HCT116 (cell line): ENCODE results near the gene SCPEP1.

Source experiments
- CBX3 ChIP-seq: IDR thresholded peaks from 2 replicates; pipeline ENCODE4 v1.6.1; 2012; ENCODE audit warnings: low read depth
- EGR1 ChIP-seq: IDR thresholded peaks from 2 replicates; pipeline ENCODE4 v1.6.1; 2012; ENCODE audit warnings: low read depth
- EZH2phosphoT487 ChIP-seq: fragments of 200-600 bp; IDR thresholded peaks from 2 replicates; pipeline ENCODE4 v1.6.1; 2018; ENCODE audit warnings: antibody characterized with exemption, borderline replicate concordance
- POLR2A ChIP-seq: IDR thresholded peaks from 2 replicates; pipeline ENCODE4 v1.7.0; 2011; ENCODE audit warnings: borderline replicate concordance; ENCODE audit not compliant: insufficient read depth, insufficient read length; ENCODE audit errors: extremely low read depth
- POLR2AphosphoS5 ChIP-seq: IDR thresholded peaks from 2 replicates; pipeline ENCODE4 v1.6.1; 2011; ENCODE audit warnings: mild to moderate bottlenecking, low read depth, low read length, moderate library complexity
- RAD21 ChIP-seq: IDR thresholded peaks from 2 replicates; pipeline ENCODE4 v1.6.1; 2012; ENCODE audit warnings: low read depth, mild to moderate bottlenecking
- TCF7L2 ChIP-seq: IDR thresholded peaks from 2 replicates; pipeline ENCODE4 v1.7.0; 2011; ENCODE audit warnings: borderline replicate concordance, inconsistent platforms; ENCODE audit not compliant: insufficient read depth, insufficient read length; ENCODE audit errors: extremely low read depth
- TF ChIP-seq, protein P1 (sequence below): IDR thresholded peaks from 2 replicates; pipeline ENCODE4 v1.6.1; 2012; ENCODE audit warnings: low read depth
- TF ChIP-seq, protein P2 (sequence below), 3 experiments: fragments of 200-600 bp in 1 of 3; sonication (generic) in 1 of 3; IDR thresholded peaks in 2 of 3; conservative IDR thresholded peaks in 1 of 3; 2 replicates each; pipeline ENCODE4 v1.5.1; 2012 to 2017; ENCODE audit warnings: low read depth in 2 of 3, low read length in 2 of 3, antibody characterized with exemption in 1 of 3, borderline replicate concordance in 1 of 3, control low read depth in 1 of 3, mild to moderate bottlenecking in 1 of 3, mixed read lengths in 1 of 3, mixed run types in 1 of 3, moderate library complexity in 1 of 3; ENCODE audit not compliant: insufficient read depth in 1 of 3
- TF ChIP-seq, protein P3 (sequence below): IDR thresholded peaks from 2 replicates; pipeline ENCODE4 v1.6.1; 2011; ENCODE audit warnings: mild to moderate bottlenecking, low read length, moderate library complexity; ENCODE audit not compliant: insufficient replicate concordance; ENCODE audit errors: extremely low read depth

DNA sequence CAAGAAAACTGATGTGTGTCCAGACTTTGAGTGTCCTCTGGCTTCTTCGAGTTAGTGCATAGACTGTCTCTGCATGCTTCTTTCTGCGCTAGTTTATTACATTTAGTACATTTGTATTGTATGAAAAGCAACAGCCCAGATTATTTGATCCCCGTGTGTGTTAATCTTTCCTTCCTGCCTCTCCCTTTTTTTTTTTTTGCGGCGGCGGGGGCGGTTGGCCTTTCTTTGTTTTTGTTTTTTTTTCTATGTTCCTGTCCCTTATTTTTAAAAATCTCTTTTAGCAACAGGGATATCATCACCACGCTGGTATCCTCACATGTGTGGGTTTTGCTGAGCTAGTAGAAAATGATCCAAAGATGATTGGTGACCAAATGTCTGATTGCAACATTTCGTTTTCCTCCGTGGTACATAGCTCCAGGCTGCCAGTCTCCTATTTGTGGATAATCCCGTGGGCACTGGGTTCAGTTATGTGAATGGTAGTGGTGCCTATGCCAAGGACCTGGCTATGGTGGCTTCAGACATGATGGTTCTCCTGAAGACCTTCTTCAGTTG is 9.4 kb downstream of the SCPEP1 start:
- TF ChIP-seq, protein P1, sequence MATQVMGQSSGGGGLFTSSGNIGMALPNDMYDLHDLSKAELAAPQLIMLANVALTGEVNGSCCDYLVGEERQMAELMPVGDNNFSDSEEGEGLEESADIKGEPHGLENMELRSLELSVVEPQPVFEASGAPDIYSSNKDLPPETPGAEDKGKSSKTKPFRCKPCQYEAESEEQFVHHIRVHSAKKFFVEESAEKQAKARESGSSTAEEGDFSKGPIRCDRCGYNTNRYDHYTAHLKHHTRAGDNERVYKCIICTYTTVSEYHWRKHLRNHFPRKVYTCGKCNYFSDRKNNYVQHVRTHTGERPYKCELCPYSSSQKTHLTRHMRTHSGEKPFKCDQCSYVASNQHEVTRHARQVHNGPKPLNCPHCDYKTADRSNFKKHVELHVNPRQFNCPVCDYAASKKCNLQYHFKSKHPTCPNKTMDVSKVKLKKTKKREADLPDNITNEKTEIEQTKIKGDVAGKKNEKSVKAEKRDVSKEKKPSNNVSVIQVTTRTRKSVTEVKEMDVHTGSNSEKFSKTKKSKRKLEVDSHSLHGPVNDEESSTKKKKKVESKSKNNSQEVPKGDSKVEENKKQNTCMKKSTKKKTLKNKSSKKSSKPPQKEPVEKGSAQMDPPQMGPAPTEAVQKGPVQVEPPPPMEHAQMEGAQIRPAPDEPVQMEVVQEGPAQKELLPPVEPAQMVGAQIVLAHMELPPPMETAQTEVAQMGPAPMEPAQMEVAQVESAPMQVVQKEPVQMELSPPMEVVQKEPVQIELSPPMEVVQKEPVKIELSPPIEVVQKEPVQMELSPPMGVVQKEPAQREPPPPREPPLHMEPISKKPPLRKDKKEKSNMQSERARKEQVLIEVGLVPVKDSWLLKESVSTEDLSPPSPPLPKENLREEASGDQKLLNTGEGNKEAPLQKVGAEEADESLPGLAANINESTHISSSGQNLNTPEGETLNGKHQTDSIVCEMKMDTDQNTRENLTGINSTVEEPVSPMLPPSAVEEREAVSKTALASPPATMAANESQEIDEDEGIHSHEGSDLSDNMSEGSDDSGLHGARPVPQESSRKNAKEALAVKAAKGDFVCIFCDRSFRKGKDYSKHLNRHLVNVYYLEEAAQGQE = no peak
- TF ChIP-seq, protein P2, sequence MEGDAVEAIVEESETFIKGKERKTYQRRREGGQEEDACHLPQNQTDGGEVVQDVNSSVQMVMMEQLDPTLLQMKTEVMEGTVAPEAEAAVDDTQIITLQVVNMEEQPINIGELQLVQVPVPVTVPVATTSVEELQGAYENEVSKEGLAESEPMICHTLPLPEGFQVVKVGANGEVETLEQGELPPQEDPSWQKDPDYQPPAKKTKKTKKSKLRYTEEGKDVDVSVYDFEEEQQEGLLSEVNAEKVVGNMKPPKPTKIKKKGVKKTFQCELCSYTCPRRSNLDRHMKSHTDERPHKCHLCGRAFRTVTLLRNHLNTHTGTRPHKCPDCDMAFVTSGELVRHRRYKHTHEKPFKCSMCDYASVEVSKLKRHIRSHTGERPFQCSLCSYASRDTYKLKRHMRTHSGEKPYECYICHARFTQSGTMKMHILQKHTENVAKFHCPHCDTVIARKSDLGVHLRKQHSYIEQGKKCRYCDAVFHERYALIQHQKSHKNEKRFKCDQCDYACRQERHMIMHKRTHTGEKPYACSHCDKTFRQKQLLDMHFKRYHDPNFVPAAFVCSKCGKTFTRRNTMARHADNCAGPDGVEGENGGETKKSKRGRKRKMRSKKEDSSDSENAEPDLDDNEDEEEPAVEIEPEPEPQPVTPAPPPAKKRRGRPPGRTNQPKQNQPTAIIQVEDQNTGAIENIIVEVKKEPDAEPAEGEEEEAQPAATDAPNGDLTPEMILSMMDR (IDR thresholded peaks at IDR 0.05 in 2 of 3, conservative IDR thresholded peaks at IDR 0.05 in 1 of 3; ENCODE audit: borderline replicate concordance in 1 of 3, insufficient read depth in 1 of 3, low read depth in 2 of 3, low read length in 2 of 3) = no peak
- TF ChIP-seq, protein P3, sequence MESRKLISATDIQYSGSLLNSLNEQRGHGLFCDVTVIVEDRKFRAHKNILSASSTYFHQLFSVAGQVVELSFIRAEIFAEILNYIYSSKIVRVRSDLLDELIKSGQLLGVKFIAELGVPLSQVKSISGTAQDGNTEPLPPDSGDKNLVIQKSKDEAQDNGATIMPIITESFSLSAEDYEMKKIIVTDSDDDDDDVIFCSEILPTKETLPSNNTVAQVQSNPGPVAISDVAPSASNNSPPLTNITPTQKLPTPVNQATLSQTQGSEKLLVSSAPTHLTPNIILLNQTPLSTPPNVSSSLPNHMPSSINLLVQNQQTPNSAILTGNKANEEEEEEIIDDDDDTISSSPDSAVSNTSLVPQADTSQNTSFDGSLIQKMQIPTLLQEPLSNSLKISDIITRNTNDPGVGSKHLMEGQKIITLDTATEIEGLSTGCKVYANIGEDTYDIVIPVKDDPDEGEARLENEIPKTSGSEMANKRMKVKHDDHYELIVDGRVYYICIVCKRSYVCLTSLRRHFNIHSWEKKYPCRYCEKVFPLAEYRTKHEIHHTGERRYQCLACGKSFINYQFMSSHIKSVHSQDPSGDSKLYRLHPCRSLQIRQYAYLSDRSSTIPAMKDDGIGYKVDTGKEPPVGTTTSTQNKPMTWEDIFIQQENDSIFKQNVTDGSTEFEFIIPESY = no peak
- TF ChIP-seq POLR2A (no peak), RAD21 (no peak), EGR1 (no peak), CBX3 (no peak), POLR2AphosphoS5 (no peak), TCF7L2 (no peak), EZH2phosphoT487 (no peak)
